Measurements from ENCODE around the gene FRG2B.
"Not testable (repeated sequence)": the region's sequence is repeated elsewhere in the genome, so short reads cannot be mapped to it uniquely, and the experiment has no call there.

FRG2B gene

DNA sequence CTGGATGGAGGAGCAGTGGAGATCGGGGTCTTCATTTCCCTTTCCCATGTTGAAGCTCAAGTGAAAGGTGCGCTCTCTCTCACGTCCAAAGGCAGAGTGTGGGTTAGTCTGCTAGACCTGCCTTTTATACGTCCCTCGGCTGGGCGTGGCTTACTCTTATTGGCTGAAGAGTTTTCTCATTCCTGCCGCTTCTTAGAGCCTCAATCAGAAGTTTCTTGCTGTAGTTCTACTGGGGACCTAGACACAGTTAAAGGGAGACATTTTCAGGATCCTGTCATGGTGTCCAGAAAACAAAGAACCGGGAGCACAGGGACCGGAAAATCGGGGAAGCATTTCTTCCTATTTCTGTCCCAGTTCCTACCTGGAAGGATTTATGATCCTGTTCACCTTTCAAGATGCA is at the start of gene FRG2B:
TSS of gene FRG2B (minus strand) at position 101 of the 400 bp plus-strand sequence. CDS start at position 48, 53 bp downstream.
- not testable (repeated sequence) for DNase-seq (ENCODE audit: low read depth)

GRCh38 chr10:133667446-133667845 is 40.9 kb upstream of the FRG2B start:
- not testable (repeated sequence) for DNase-seq (ENCODE audit: low read depth); H3K4me3 ChIP-seq (ENCODE audit: low read length)

More for the DNA sequence above, at the start of gene FRG2B:
- not testable (repeated sequence) for H3K4me3 ChIP-seq (ENCODE audit: low read length)

DNA sequence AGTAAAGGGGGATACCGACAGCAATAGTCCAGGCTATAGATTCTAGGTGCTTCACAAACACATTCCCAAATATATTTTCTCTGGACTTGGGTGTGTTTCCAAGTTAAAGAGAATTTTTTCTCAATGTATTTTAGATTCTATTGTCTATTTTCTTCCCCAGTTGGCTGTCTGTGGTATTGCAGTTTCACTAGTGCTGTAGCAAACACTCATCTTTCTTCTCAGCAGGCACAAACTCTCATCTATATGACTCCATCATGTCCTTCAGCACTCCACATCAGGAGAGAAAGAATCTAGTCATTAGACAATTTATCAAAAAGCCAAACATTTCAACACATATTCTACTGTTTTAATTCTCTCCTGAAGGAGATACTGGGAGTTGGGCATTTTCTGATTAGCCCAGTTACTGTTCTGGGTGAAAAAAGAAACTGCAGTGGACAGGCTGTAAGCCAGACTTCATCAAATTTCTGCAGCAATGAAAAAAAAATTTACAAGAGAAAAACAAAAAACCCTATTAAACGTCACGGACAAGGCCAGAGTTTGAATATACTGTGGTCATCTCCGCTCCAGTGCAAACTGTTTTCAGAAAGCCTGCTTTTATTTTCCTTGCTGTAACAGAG is 37.1 kb upstream of the FRG2B start:
- not testable (repeated sequence) for DNase-seq (ENCODE audit: low read depth); H3K4me3 ChIP-seq (ENCODE audit: low read length)

DNA sequence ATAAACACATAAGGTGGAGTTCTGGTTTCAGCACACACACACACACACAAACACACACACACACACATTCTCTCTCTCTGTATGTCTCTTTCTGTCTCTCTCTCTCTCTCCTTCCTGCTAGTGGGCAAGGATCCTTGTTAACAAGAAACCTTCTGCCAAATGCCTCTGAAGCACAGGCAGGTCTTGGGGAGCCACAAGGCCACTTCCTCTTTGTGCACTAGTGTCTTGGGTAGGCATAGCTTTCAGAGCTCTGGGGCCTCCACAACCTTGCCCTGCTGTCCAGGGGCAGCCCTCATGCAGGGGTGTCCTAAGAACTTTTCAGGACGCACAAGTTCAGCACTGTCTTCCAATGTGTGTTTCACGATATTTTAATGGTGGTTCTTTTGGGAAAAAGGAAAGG is 34.5 kb upstream of the FRG2B start:
- not testable (repeated sequence) for H3K4me3 ChIP-seq (ENCODE audit: low read length); DNase-seq (ENCODE audit: low read depth)

- H3K4me3 ChIP-seq (ENCODE audit: low read length); DNase-seq (ENCODE audit: low read depth): not testable (repeated sequence)
Measured at GRCh38 chr10:133660516-133660915, 33.9 kb upstream of the FRG2B start.

DNA sequence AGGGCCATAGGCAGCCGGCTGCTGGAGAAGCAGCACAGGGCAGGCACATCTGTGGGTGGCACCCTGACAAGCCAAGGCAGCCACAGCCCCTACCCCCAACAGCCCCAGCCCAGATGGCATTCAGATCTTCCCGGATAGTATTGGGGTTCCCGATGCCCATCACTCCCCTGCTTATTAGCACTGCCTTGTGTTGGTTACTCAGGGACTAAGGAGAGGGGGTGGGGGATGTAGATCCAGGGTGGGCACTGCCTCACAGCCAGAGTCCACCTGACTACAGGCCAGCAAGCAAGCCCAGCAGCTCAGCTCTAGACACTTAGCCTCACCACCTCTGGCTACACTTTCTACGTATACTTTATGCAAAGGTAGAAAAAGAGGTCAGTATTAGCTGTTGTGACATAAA is 30.7 kb upstream of the FRG2B start:
- DNase-seq (ENCODE audit: low read depth); H3K4me3 ChIP-seq (ENCODE audit: low read length): not testable (repeated sequence)

DNA sequence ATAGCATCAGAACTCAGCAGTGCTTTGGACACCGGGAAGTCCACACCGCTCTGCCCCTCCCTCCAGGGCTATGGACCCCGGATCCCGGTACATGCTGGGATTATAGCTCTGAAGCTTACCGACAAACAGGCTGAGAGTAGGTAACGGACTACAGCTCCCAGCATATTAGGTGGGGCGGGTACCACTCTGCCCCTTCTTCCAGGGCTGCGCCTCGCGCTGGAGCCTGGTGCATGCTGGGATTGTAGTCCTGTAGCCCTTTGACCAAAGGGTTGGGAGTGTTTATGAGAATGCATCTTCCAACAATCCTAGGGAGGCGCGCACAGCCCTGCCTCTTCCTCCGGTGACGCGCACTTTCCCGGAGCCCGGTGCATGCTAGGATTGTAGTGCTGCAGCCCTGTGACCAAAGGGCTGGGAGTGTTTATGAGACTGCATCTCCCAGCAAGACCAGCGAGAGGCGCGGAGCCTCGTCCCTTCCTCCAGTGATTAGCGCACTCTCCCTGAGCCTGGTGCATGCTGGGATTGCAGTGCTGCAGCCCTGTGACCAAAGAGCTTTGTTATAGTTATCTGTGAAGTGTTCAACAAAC is 22.4 kb upstream of the FRG2B start:
- DNase-seq (ENCODE audit: low read depth); H3K4me3 ChIP-seq (ENCODE audit: low read length): not testable (repeated sequence)

DNA sequence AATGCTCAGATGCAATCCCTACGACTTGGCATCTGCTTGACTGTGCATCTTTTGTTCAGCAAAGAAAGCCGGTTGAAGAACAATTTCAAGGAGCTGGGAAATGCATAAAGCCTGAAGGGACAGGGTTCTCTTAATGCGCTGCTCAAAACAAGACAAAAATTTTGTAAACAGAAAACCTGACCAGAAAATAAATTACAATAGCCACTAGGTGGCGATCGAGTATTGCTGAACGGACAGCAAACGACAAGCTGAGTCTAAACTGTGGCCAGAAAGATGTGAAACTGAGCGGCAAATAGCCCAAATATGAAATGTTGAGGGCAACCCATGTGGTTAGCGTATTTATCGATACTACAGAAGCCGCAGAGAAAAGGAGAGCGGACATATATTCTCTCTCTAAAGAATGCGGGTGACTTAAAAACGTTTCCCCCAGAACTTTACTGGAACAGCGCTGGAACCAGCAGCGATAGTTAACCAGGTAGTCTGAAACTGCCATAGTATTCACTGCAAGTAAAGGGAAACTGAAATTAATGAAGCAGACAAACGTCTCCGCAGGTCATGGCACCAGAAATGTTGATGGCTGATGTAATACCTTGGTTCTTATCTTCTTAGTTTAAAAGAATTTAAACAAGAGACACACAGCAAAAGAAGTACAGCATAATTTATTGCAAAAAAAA is 20.6 kb upstream of the FRG2B start:
- not testable (repeated sequence) for DNase-seq (ENCODE audit: low read depth)

GRCh38 chr10:133637846-133638235 is 11.2 kb upstream of the FRG2B start:
- not testable (repeated sequence) for H3K4me3 ChIP-seq (ENCODE audit: low read length); DNase-seq (ENCODE audit: low read depth)

More for the DNA sequence above, 20.6 kb upstream of the FRG2B start:
- not testable (repeated sequence) for H3K4me3 ChIP-seq (ENCODE audit: low read length)

- not testable (repeated sequence) for DNase-seq (ENCODE audit: low read depth); H3K4me3 ChIP-seq (ENCODE audit: low read length)
Measured at GRCh38 chr10:133637202-133637845, 10.7 kb upstream of the FRG2B start.

DNA sequence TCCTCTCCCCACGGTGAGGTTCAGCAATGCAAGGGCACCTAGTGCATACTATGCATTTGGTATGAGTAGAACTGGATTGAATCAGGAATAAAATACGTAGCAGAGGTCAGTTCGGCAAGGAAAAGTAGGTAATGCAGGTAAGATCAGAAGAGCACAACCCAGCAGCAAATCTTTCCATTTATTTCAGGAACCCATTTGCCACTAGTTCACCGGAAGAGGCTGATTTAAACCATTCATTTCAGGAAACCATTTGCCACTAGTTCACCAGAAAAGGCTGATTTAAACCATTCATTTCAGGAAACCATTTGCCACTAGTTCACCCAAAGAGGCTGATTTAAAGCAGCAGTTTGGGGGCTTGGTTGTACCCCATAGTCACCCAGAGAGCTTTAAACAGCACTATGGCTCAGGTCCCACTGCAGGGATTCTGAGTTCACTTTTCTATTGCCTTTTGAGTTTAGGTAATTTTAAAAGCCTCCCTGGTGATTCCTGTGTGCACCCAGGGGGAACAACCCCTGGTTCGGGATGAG is 4.2 kb upstream of the FRG2B start:
- not testable (repeated sequence) for H3K4me3 ChIP-seq (ENCODE audit: low read length); DNase-seq (ENCODE audit: low read depth)

DNA sequence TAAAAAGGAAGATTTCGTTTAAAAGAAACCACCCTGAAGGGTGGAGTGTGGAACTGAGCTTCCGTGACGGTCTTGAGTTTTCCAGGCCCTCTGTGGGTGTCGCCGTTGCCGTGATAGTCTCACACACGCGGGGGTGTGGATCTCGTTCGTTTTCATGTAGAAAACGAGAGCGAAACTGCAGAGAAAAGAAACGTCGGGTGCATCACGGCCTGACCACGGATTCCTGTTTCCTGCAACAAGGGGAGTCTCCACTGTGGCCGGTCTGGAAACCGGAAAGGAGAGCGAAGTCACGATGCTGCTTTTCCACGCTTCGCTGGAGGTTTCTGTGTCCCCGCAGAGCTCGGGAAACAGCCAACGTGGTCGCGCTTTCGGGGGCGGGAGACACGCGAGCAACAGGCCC is 4.1 kb downstream of the FRG2B start:
- not testable (repeated sequence) for H3K4me3 ChIP-seq (ENCODE audit: low read length); DNase-seq (ENCODE audit: low read depth)

- H3K4me3 ChIP-seq (ENCODE audit: low read length): no peak overlapping the region
Measured at GRCh38 chr10:133618851-133619250, 7.7 kb downstream of the FRG2B start.

More at GRCh38 chr10:133618851-133619250, 7.7 kb downstream of the FRG2B start:
- TF ChIP-seq, protein P1, sequence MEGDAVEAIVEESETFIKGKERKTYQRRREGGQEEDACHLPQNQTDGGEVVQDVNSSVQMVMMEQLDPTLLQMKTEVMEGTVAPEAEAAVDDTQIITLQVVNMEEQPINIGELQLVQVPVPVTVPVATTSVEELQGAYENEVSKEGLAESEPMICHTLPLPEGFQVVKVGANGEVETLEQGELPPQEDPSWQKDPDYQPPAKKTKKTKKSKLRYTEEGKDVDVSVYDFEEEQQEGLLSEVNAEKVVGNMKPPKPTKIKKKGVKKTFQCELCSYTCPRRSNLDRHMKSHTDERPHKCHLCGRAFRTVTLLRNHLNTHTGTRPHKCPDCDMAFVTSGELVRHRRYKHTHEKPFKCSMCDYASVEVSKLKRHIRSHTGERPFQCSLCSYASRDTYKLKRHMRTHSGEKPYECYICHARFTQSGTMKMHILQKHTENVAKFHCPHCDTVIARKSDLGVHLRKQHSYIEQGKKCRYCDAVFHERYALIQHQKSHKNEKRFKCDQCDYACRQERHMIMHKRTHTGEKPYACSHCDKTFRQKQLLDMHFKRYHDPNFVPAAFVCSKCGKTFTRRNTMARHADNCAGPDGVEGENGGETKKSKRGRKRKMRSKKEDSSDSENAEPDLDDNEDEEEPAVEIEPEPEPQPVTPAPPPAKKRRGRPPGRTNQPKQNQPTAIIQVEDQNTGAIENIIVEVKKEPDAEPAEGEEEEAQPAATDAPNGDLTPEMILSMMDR (conservative IDR thresholded peaks at IDR 0.05; ENCODE audit: low read depth, low read length): no peak
- DNase-seq (ENCODE audit: low read depth): no peak

All from retinal pigment epithelial cell (primary cell).